GM18907 (cell line): ENCODE results near the gene CFAP300.

ENCODE experiments used
- ATAC-seq: cut with Tn5 transposase; IDR thresholded peaks from one replicate; pipeline ENCODE4 v1.9.1; 2021; ENCODE audit warnings: mild to moderate bottlenecking, moderate library complexity; ENCODE audit not compliant: unreplicated experiment

CFAP300 gene

DNA sequence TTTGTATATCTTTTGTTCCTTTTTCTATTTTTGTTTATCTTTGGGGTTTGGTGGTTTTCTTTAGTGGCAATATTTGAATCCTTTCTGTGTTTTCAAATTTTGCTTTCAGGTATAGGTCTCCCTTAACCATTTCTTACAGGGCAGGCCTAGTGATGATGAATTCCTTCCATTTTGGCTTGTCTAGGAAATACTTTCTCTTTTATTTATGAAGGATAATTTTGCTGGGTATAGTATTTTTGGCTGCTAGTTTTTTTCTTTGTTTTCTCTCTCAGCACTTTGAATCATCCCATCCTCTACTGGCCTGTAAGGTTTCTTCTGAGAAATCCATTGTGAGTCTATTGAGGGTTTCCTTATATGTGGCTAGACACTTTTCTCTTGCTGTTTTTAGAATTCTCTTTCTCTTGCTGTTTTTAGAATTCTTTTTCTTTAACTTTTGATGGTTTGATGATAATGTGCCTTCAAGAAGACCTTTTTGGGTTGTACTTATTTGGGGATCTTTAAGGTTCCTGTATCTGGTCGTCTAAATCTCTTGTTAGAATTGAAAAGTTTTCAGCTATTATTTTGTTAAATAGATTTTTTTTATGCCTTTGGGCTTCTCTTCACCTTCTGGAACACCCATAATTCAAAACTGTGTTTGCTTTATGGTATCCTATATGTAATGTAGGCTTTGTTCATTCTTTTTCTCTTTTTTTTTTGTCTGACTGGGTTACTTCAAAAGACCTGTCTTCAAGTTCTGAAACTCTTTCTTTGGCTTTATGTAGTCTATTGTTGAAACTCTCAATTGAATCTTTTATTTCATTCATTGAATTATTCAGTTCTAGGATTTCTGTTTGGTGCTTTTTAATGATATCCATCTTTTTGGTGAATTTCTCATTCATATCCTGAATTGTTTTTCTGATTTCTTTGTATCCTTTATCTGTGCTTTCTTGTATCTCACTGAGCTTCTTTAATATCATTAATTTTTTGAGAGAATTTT, 24.5 kb downstream of the CFAP300 start:
- ATAC-seq = no peak

DNA sequence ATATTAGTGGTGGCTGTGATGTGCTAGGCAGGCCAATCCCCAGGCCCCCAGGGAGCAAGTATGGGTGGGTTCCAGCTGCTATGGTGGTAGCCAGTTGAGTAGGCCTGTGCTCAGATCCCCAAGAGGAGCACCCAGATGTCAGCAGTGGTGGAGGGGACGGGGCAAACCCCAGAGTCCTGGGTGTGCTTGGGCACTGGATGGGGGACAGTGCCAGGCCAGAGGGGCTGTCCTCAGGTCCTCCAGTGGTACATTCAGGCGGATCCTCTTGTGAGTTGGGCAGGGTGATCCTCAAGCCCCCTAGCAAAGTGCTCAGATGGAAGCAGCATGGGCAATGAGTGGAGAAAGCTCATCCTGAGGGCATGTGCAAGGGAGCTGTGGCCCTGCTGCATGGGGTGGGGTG, 26.0 kb downstream of the CFAP300 start:
- ATAC-seq = no peak

DNA sequence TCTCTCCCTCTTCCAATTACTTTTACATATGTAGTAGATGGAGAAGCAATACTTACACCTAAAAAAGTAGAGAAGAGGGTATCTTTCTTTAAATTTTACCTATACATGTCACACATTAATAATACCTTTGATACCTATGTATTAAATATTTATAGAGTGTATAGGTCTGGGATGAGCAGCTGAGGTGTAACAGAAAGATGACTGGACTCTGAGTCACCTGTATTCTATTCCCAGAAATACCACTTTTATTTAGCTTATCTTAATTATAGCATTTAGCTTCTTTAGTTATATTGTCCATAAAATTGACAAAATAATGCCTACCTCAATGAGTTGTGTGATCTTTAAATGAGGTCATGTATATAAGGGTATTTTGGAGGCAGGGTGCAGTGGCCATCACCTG, 32.4 kb downstream of the CFAP300 start:
- ATAC-seq = no peak

DNA sequence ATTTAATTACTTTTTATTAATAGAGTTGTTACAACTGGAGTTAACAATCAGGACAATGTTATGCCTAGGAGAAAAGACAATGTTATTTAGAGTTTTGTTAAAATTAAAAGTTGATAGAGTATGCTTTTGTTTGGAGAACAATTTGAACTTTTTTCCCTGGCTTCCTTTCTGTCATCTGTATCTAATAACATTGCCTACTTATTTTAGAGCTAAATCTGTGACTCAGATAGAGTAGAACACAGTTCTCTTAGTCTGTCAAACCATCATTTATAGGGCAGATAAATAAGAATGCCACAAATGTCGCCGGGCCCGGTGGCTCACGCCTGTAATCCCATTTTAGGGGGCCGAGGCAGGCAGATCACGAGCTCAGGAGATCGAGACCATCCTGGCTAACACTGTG, 34.1 kb downstream of the CFAP300 start:
- no peak for ATAC-seq

DNA sequence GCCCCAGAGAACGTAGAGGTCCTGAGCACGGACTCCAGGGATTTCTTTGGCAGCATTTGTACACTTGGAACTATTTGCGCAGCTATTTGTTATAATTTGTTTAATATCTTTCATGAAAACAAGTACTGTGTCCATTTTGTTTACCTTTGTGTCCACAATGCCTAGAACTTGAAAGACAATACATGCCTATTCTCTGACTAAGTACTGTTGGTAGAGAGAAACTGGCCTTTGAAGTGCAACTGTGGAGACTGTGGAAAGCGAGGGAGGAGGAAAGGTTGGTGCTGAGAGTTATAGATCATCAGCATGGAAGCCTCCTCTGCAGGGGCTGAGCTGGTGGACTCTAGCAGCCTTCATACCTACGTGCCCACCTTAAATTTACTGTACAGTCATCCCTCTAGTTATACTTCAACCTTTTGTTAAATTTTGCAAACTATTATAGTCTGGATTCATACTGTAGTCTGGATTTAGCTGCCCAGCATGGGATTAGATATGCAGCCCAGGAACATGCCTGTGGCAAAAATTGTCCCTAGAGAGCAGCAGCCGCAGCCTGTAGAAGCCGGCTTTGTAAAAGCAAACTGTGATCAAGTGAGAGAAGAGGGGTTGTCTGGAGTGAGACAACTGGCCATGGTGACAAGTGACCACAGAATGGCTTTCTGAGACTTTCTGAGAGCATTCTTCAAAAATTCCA, 38.8 kb downstream of the CFAP300 start:
- no peak for ATAC-seq

DNA sequence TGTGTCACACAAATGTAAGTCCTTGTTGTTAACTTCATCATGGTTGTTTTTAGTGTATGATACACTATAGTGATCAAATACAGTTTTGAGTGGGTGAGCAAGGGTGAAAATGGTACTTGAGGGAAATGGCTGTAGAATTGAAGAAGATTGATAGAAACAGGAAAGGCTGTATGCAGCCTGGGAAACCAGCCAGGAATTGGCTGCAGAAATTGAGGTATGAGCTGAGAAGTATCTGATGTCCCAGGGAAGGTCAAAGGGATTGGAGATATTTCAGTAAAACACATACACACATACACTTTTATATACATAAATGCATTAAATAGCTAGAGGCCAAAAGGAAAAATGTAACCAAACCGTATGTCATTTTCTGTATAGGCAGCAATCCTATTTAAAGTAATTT, 49.9 kb downstream of the CFAP300 start:
- no peak for ATAC-seq

DNA sequence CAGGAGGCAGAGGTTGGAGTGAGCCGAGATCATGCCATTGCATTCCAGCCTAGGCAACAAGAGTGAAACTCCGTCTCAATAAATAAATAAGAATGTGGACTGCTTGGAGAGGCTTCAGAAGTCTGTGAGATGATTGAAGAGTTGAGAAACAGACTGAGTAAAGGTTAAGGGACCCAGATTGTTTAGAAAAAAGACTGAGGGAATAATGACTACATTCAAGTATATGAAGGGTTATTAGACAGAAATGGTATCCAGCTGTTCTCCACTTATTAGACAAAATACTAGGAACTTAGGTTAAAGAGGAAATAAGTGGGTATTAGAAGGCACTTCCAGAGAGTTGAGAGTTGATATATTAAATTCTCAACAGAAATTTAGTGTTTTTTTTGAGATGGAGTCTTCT, 52.5 kb downstream of the CFAP300 start:
- no peak for ATAC-seq

DNA sequence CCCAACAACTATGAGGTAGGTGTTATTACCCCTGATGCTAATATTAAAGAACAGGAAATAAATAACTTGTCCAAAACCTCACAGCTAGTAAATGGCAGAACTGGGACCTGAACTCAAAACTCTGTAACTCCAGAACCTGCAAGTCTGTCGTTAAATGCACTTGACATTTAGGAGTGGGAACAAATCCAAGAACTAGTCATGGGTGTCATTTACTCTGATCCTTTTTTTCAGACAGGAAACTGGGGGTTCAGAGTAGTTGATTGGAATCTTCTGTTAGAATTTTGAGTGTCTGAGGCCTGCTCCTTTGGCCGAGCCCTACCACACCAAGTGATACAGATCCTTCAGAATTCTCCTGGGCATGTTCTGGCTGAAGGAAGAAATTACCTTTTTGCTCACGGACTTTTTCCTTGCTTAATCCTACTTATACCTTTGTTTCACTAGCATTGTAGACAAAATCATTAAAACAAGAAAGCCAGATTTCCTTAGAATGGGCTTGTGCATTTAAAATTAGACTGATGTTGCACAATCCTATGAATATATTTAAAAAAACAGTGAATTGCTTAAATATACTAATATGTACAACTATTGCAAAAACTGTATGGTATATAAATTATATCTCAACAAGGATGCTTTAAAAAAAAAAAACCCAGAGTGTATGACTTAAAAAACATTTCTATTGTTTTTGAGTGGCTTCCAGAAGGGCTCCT, 61.6 kb downstream of the CFAP300 start:
- no peak for ATAC-seq

DNA sequence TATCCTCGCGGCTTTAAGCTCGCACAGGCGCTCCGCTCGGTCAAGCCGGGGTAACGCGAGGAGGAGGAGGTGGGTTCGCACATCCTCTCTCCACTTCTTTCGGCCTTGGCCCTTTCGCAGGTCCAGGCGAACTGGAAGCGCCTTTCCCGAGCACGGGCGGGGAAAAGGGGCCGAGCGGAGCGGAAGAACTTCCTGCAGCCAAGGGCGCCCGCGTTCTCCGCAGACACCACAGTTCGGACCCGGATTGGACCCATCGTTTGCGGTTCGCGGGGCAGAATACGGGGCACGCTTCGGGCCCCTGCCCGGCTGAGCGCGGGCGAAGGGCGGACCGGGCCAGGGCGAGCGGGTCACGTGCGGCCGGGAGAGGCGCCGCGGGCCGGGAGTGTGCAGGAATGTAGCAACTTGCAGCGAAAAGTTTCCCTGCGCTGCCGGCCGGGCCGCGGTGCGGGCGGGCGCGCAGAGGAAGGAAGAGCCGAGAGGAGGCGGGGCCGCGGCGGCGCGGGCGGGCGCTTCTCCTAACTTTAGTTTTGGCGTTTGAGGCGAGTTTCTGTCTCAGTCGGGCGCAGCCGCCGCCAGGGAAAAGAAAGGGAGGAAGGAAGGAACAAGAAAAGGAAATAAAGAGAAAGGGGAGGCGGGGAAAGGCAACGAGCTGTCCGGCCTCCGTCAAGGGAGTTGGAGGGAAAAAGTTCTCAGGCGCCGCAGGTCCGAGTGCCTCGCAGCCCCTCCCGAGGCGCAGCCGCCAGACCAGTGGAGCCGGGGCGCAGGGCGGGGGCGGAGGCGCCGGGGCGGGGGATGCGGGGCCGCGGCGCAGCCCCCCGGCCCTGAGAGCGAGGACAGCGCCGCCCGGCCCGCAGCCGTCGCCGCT, 62.9 kb downstream of the CFAP300 start, which contains the start of gene YAP1:
YAP1 (plus strand) TSS at position 552 of the 865 bp plus-strand sequence. CDS start 402 bp downstream, outside the sequence.
- peak; percentile 91 for ATAC-seq

DNA sequence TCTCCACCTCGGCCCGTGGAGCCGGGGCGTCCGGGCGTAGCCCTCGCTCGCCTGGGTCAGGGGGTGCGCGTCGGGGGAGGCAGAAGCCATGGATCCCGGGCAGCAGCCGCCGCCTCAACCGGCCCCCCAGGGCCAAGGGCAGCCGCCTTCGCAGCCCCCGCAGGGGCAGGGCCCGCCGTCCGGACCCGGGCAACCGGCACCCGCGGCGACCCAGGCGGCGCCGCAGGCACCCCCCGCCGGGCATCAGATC, 63.4 kb downstream of the CFAP300 start:
- ATAC-seq = peak; percentile 24

DNA sequence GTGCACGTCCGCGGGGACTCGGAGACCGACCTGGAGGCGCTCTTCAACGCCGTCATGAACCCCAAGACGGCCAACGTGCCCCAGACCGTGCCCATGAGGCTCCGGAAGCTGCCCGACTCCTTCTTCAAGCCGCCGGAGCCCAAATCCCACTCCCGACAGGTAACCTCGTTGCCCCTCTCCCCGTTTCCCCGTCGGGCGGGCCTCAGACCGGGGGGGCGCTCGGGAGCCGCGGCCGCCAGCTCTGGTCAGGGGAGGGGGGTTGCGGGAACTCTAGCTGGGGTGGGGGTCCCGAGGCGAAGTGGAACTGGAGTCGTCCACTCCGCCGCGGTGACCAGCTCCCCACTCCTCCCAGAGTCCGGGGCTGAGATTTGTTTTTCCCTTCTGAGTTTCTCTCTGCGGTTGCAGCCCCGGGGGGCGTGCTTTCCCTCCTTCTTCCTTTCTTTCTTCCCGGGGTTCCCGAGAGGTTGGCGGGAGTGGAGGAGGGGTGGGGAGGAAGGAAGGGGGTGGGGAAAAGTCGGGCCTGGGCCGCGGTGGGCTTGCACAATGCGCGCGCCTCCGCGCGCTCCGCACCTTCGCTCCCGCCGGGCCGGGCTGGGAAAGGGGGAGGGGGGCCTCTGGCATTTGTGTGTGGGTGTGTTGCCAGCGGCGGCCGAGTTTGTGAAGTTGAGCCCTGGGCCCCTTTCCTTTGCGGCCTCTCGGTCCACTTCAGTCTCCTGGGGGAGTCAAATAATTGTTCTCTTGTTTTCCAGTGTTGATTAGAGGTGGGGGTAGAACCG, 64.0 kb downstream of the CFAP300 start:
- no peak for ATAC-seq

DNA sequence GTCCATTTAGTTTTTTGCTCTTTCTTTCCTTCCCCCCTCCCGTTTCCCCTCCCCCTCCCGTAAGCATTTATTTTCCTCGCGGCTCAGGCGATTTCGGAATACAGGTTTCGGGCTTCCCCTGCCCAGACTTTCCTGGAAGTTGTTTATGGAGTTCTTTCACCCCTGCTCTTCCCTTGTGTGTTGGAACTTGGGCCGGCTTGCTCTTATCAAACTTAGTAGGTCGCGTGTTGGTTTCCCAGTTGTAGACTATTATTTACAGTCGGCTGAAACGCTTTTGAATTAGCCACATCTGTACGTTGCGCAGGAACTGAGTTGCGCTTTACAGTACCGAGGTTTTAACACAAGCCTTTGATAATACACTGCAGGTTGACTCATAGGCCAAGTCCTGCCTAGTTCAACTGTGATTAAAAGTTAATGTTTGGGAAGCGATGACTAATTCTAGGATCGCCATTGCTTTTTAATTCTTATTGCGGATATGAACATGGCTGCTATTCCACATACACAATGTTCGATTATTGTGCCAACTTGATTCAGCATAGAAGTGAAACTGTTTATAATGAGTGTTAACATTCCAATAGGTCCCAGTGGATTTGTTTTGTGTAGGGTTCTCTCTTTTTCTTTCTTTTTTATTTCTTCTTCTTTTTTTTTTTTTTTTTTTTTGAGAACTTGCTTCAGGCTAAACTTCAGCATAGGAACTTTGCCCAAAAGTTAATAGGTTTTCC, 64.7 kb downstream of the CFAP300 start:
- no peak for ATAC-seq

DNA sequence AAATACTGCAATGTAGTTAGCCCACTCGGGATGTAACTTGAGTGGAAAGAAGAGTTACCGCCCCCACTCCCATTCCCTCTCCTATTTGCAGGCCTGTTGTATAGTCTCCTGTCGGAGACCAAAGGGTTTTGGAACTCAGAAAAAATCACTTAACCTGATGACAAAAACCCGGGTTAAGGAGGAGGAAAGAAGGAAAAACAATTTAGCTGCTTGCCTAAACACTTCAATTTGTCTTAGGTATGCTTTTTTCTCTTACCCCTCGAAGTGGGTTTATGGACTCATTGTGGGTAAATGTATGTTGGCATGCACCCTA, 65.2 kb downstream of the CFAP300 start:
- no peak for ATAC-seq

DNA sequence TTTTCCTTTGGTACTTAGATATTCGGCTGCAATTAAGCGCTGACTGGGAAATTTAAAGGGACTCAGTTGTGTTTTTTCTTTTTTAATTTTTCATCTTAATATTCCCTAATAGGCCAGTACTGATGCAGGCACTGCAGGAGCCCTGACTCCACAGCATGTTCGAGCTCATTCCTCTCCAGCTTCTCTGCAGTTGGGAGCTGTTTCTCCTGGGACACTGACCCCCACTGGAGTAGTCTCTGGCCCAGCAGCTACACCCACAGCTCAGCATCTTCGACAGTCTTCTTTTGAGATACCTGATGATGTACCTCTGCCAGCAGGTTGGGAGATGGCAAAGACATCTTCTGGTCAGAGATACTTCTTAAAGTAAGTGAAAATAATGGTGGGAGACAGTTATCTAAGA, 66.8 kb downstream of the CFAP300 start:
- no peak for ATAC-seq

DNA sequence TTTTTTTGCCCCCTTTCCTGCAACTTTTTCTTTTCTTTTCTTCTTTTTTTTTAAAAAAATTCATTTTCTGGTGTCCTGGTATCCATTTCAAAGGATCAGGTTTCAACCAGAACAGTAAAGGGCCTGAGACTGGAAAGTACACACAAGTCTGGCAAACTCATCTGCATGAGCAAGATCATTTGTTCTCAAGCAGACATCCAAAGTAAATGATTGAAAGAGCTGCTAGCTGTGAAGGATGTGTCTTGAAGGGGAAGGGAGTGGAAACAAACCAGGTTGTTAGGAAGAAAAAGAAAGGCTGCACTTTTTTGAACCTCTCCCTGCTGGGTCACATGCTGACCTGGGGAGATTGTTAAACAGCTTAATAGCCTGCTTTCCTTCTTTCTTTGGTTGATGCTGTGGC, 68.3 kb downstream of the CFAP300 start:
- ATAC-seq = no peak

DNA sequence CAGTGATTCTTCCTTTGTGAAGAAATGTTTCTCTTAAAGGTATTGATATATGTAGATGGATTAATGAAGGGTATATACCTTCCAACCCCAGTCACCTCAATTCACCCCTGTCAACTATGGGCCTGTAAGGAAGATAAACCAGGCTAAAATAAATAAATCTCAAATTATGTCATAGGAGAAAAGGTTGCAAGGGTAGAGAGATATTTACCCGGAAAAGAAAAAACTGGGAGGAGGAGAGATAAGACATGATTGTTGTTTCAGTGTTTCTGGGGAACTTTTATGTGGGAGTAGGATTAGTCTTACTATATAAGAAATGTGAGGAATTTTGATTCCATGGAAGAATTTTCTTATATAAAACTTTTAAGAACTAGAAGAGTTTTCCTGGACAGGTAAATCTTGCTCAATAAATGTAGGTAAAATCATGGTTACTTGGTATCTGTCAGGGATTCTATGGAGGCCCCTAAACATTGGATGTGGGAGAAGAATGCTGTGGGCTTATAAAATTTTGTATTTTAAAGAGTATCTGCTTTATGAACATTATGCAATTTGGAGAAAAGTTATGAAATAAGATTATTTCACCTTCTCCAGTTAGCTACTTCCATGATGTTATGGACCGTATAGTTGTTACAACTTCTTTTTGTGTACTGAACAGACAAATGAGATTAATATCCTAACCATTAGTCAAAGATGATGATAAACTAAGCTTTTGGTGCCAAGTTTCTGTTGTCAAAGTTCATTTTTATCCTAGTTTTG, 69.4 kb downstream of the CFAP300 start:
- ATAC-seq = no peak

DNA sequence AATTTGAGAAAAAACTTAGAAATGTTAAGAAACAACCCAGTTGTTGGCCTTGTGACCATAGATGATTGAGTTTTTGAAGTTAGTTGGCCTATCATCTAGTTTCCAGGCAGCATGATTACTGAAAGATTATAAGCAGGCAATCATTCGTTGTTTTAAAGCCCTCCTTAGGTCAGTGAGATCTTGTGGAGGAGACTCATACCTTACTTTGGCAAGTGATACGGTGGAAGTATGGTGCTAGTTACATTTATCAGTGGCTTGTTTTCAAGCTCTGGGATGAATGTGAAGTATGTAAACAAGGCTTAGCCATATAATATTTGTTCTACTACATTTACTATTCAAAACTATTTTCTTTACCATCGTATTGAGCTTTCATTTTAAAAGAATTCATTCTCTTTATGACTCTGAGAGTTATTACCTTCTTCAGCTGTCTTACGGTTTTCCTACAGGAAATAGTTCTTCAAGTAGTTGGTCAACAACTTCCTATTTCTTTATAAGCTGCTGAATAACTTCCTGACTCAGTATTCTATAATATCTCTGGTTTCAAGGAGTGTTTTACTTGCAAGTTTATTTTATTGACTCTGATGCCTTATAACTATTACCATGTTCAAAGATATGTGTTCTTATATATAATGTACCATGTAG, 70.4 kb downstream of the CFAP300 start:
- ATAC-seq = no peak

DNA sequence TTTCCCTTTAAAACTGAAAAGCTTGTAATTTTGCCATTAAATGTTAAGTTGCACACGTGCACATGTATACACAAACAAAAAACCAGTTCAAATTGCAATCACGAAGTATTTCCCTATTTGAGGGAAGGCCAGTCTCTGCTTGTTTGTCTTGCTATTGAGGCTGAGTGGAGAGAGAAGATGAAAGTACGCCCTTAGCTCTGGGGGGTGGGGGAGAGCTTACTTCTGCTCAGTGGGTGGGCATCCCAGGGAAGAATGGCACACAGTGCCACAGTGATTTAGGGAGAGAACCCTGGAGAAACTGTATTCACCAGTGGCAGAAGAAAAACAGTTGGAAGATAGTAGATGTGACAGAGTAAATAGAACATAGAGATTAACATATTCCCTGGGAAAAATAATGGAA, 71.7 kb downstream of the CFAP300 start:
- no peak for ATAC-seq
